ENCODE results near the gene MCOLN2.

Gene MCOLN2

DNA sequence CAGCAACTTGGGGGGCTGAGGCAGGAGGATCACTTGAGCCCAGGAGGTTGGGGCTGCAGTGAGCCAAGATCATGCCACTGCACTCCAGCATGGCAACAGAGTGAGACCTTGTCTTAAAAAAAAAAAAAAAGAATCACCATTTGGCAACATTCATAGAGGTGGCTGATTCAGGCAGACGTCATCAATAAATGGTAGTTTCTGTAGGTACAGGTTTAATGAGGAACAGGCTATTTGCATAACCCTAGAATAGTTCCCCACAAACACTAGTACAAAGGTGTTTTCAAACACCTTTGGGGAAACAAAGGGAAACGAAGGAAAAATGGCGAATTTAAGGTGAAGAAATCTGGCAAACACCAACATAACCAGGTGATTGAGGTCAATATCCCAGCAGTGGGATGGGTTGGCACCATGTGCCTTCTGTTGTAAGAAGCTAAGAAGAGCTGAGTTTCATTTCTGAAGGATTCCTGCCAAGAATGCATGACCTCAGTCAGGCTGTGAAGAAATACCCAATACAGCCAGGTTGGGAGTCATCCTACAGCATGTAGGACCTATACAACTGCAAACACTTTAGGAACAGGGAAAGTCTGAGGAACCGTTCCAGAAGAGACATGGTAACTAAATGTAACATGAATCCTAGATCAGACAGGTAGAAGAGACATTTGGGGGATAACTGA, 109.5 kb downstream of the MCOLN2 start:
- ATAC-seq (ENCODE audit: low read depth) (no peak), DNase-seq (ENCODE audit: low spot score in 2 of 2) (no peak)
- Mint-ChIP-seq H3K4me1 (no peaks in the 10 kb centered on the region), H3K9me3 (no peaks in the 10 kb centered on the region), H3K36me3 (no peaks in the 10 kb centered on the region), H3K27me3 (peaks cover 8% of the 10 kb centered on the region), H3K27ac (no peak overlapping the region), H3K4me3 (no peak overlapping the region)

DNA sequence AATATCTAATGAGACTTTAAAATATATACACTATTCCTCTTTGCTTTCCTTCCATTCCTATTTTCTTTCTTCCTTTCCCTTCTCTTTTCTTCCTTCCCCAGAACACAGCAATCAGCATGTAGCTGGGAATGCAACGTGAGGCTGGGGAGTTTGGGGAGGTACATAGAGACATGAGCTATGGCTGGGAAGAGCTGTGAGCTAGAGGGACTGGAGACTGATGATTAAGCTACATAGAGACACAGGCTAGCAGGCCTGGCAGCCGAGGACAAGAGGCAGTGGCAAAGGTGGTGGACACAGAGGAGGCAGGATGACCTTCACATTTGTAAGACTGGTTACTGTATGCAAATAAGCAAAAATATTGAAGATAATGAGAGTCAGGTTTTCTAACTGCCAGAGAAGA, 111.4 kb downstream of the MCOLN2 start:
- no peak overlapping the region for H3K27ac Mint-ChIP-seq
- ATAC-seq (ENCODE audit: low read depth) (no peak), DNase-seq (ENCODE audit: low spot score in 2 of 2) (no peak)
- peaks cover 10% of the 10 kb centered on the region for H3K27me3 Mint-ChIP-seq
- H3K4me3 Mint-ChIP-seq: no peak overlapping the region
- peaks cover 3% of the 10 kb centered on the region for H3K9me3 Mint-ChIP-seq
- peaks cover 7% of the 10 kb centered on the region for H3K36me3 Mint-ChIP-seq
- no peaks in the 10 kb centered on the region for H3K4me1 Mint-ChIP-seq

DNA sequence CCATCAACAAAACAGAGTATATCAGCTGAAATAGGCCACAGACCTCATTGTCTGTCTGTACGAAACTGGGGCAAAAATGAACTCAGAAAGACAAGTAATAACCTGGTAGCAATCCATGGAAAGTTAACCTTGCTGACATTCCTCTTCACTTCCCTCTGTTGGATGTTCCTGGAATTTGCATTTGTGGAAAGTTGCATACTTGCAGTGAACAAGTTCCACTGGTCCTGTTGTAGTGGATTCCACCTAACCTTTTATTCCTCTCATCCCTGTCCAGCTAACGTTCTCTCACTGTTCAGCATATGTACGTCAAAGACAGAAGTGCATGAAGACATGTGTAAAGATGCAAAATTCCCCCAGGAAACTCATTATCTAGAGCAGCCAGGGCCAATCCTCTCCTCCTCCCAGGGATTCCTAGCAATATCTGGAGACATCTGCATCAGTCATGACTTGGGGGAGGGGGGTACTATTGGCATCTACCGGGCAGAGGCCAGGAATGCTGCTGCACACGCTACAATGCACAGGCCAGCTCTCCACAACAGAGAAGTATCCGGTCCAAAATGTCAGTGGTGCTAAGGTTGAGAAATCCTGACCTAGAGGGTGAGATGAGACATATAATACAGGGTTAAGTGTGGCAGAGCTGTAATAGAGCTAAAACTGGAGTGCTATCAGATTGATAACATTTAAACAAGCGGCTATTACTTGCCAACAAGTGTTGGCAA, 112.1 kb downstream of the MCOLN2 start:
- Mint-ChIP-seq H3K4me3 (no peak overlapping the region), H3K27ac (no peak overlapping the region)
- DNase-seq (ENCODE audit: low spot score in 2 of 2): no peak

DNA sequence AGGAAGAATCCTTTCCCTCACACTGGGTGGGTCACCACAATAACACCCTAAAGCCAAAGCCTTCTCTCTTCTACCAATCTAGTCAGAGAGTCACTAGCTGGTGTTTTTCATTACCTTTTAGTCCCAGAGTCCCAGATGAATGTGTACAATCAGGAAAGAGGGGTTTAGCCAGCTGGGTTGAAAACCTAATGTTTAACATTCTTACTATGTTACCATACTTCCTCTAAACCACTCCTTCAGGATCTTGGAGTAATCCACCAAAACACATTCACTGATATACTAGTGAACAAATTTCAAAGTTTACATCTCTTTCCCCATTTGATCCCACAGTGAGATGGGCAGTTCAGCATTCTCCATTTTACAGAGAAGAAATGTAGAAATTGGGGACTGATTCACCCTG, 113.6 kb downstream of the MCOLN2 start:
- Mint-ChIP-seq H3K4me1 (no peaks in the 10 kb centered on the region), H3K4me3 (no peak overlapping the region), H3K36me3 (peaks cover 7% of the 10 kb centered on the region), H3K9me3 (peaks cover 3% of the 10 kb centered on the region), H3K27ac (no peak overlapping the region), H3K27me3 (peaks cover 11% of the 10 kb centered on the region)
- ATAC-seq (ENCODE audit: low read depth): no peak
- DNase-seq (ENCODE audit: low spot score in 2 of 2): no peak

More for the DNA sequence above, 112.1 kb downstream of the MCOLN2 start:
- no peaks in the 10 kb centered on the region for H3K4me1 Mint-ChIP-seq
- peaks cover 7% of the 10 kb centered on the region for H3K36me3 Mint-ChIP-seq
- H3K9me3 Mint-ChIP-seq: peaks cover 3% of the 10 kb centered on the region
- no peak for ATAC-seq (ENCODE audit: low read depth)
- peaks cover 10% of the 10 kb centered on the region for H3K27me3 Mint-ChIP-seq

DNA sequence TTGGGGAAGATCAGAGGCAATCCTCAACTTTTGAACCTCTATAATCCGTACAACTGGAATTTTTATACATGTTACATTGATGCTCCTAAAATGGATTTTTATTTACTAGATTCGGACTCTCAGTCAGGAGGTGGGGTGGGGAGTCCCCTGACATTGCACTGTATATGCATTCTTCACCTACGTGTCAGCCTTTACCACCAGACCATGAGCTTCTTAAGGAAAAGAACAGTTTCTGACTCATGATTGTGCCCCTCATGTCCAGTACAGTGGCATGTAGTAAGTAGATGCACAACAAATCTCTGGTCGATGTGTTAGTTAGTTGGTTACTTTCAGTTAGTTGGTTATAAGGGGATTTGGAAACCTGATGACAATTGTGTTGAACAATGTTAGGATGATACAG, 119.3 kb downstream of the MCOLN2 start:
- ATAC-seq (ENCODE audit: low read depth) (no peak), DNase-seq (ENCODE audit: low spot score in 2 of 2) (no peak)
- no peak overlapping the region for H3K4me3 Mint-ChIP-seq
- peaks cover 7% of the 10 kb centered on the region for H3K36me3 Mint-ChIP-seq
- no peaks in the 10 kb centered on the region for H3K4me1 Mint-ChIP-seq
- H3K27me3 Mint-ChIP-seq: peaks cover 8% of the 10 kb centered on the region
- no peak overlapping the region for H3K27ac Mint-ChIP-seq
- peaks cover 3% of the 10 kb centered on the region for H3K9me3 Mint-ChIP-seq

DNA sequence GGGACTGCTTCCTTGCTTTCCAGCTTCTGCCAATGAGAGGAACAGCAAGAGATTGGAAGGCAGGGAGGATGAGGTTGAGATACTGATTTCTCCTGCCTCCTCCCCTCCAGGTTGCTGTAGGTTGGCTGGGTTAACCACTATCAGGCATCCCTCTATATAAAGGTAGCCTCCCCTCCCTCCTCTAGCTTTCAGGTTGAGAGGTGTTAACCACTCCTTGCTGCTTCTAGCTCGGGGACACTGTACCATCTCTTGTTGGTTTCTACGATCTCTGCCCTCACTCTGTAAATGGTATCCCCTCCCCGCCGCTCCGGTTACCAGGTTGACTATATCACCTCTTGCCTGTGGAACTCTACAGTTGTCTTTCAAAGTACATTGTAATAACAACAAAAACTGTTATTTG, 120.6 kb downstream of the MCOLN2 start:
- H3K4me1 Mint-ChIP-seq: no peaks in the 10 kb centered on the region
- peaks cover 4% of the 10 kb centered on the region for H3K27me3 Mint-ChIP-seq
- H3K36me3 Mint-ChIP-seq: peaks cover 2% of the 10 kb centered on the region
- no peak overlapping the region for H3K4me3 Mint-ChIP-seq
- DNase-seq (ENCODE audit: low spot score in 2 of 2) (no peak), ATAC-seq (ENCODE audit: low read depth) (no peak)
- peaks cover under 1% of the 10 kb centered on the region for H3K9me3 Mint-ChIP-seq
- H3K27ac Mint-ChIP-seq: no peak overlapping the region
